ENCODE results near the gene KLHL8.

DNA sequence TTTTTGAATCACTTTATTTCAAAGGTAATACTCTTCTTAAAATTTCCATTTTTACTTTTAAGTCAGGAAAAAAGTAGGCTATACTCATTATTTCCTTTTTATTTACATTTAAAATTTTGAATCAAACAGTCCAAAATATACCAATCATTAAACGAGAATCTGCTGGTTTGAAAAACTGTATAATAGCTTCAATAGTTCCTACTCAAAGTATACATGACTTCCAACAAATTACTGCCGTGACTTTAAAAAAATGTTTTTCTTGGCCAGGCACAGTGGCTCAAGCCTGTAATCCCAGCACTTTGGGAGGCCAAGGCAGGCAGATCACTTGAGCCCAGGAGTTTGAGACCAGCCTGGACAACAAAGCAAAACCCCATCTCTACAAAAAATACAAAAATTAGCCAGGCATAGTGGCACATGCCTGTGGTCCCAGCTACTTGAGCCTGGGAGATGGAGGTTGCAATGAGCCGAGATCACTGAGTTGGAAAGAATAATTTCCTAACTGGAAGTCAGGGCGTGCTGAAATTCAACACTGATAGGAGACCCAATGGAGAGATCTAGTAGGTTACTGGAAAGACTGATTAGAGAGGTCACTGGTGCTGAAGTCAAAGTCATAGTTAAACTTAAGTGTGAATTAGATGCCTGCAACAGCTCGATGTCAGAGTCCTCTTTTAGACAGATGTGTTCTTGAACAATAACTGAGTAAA, 9.0 kb downstream of the KLHL8 start:
- TF ChIP-seq, protein P1, sequence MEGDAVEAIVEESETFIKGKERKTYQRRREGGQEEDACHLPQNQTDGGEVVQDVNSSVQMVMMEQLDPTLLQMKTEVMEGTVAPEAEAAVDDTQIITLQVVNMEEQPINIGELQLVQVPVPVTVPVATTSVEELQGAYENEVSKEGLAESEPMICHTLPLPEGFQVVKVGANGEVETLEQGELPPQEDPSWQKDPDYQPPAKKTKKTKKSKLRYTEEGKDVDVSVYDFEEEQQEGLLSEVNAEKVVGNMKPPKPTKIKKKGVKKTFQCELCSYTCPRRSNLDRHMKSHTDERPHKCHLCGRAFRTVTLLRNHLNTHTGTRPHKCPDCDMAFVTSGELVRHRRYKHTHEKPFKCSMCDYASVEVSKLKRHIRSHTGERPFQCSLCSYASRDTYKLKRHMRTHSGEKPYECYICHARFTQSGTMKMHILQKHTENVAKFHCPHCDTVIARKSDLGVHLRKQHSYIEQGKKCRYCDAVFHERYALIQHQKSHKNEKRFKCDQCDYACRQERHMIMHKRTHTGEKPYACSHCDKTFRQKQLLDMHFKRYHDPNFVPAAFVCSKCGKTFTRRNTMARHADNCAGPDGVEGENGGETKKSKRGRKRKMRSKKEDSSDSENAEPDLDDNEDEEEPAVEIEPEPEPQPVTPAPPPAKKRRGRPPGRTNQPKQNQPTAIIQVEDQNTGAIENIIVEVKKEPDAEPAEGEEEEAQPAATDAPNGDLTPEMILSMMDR (IDR thresholded peaks at IDR 0.05) = no peak
- TF ChIP-seq POLR2A (IDR thresholded peaks at IDR 0.05) = no peak

All from prostate gland (tissue), 2 donors.